ENCODE measurements around the gene TMBIM6.

GRCh38 chr12:49801141-49802063, 60.0 kb downstream of the TMBIM6 start:
- TF ChIP-seq CTCF (IDR thresholded peaks at IDR 0.05) (no peak), POLR2A (IDR thresholded peaks at IDR 0.05) (no peak)
